ENCODE data around the gene NLRC3.

DNA sequence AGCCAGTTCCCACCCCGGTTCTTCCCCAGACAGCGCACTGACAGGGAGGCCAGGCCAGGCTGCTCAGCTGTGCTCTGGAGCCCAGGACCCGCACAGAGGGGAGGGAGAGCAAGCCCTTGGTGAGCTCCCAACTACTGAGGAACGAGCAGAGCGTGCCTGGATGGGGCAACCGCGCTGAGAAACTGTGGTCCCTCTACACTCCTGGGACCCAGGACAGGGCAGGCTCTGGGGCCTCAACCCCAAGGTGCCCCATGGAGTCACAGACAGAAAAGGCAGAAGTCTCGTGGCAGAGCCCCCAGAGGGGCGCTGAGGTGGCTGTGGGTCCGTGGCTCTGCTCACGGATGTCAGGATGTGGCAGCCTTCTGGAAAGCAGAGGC, 17.9 kb upstream of the NLRC3 start:
- no peak for TF ChIP-seq CTCF (conservative IDR thresholded peaks at IDR 0.05; ENCODE audit: low read depth, low read length)
- TF ChIP-seq EZH2 (IDR thresholded peaks at IDR 0.05; ENCODE audit: borderline replicate concordance, low read depth, low read length, poor library complexity, severe bottlenecking), result no peak
